HG03342 (cell line): ENCODE data around the gene MDGA2.

Experiments
- ATAC-seq: cut with Tn5 transposase; IDR thresholded peaks from one replicate; pipeline ENCODE4 v1.9.1; 2021; ENCODE audit warnings: mild to moderate bottlenecking, moderate library complexity; ENCODE audit not compliant: unreplicated experiment

MDGA2 gene

GRCh38 chr14:47500369-47500768 is 175.0 kb downstream of the MDGA2 start:
- ATAC-seq = no peak

- no peak for ATAC-seq
These were observed 184.6 kb downstream of the MDGA2 start for GRCh38 chr14:47490766-47491165.

GRCh38 chr14:47490353-47490752 is 185.1 kb downstream of the MDGA2 start:
- no peak for ATAC-seq

- no peak for ATAC-seq
These were observed 190.0 kb downstream of the MDGA2 start for GRCh38 chr14:47485421-47485820.

- ATAC-seq = no peak
These were observed 192.0 kb downstream of the MDGA2 start for GRCh38 chr14:47483449-47483848.

- ATAC-seq = no peak
These were observed 204.3 kb downstream of the MDGA2 start for GRCh38 chr14:47471075-47471474.

GRCh38 chr14:47466916-47467315 is 208.5 kb downstream of the MDGA2 start:
- no peak for ATAC-seq

- ATAC-seq = no peak
These were observed 221.4 kb downstream of the MDGA2 start for GRCh38 chr14:47454025-47454424.

- ATAC-seq = no peak
These were observed 228.3 kb downstream of the MDGA2 start for GRCh38 chr14:47447076-47447475.

GRCh38 chr14:47442211-47442610 is 233.2 kb downstream of the MDGA2 start:
- ATAC-seq = no peak

- no peak for ATAC-seq
These were observed 235.5 kb downstream of the MDGA2 start for GRCh38 chr14:47439953-47440352.

GRCh38 chr14:47438650-47439140 is 236.7 kb downstream of the MDGA2 start:
- ATAC-seq = no peak

GRCh38 chr14:47435331-47435965 is 240.0 kb downstream of the MDGA2 start:
- no peak for ATAC-seq

GRCh38 chr14:47427629-47428028 is 247.8 kb downstream of the MDGA2 start:
- ATAC-seq = no peak

GRCh38 chr14:47425302-47425701 is 250.1 kb downstream of the MDGA2 start:
- no peak for ATAC-seq

- no peak for ATAC-seq
These were observed 253.2 kb downstream of the MDGA2 start for GRCh38 chr14:47422191-47422590.

- ATAC-seq = no peak
These were observed 263.9 kb downstream of the MDGA2 start for GRCh38 chr14:47411523-47411922.

GRCh38 chr14:47392326-47392725 is 283.1 kb downstream of the MDGA2 start:
- ATAC-seq = no peak

GRCh38 chr14:47390831-47391504 is 284.4 kb downstream of the MDGA2 start:
- no peak for ATAC-seq

GRCh38 chr14:47389535-47389934 is 285.9 kb downstream of the MDGA2 start:
- no peak for ATAC-seq

- ATAC-seq = no peak
These were observed 309.4 kb downstream of the MDGA2 start for GRCh38 chr14:47366006-47366405.

- ATAC-seq = no peak
These were observed 310.2 kb downstream of the MDGA2 start for GRCh38 chr14:47365233-47365632.

- ATAC-seq = no peak
These were observed 322.2 kb downstream of the MDGA2 start for GRCh38 chr14:47353186-47353585.
